Mammary epithelial cell (primary cell): ENCODE measurements around the gene PNLIPRP3.

Experiments
- EZH2 ChIP-seq: IDR thresholded peaks from 2 replicates; pipeline ENCODE4 v1.6.1; 2012; ENCODE audit warnings: low read length, inconsistent platforms, borderline replicate concordance
- TF ChIP-seq, protein P1 (sequence below), 2 donors: IDR thresholded peaks in 1 of 2; conservative IDR thresholded peaks in 1 of 2; 2 replicates each; pipeline ENCODE4 v1.5.1; 2011 to 2012; ENCODE audit warnings: inconsistent platforms in 2 of 2, low read length in 2 of 2, mild to moderate bottlenecking in 2 of 2, control low read depth in 1 of 2, low read depth in 1 of 2; ENCODE audit not compliant: insufficient read depth in 1 of 2; ENCODE audit errors: extremely low read depth in 1 of 2

DNA sequence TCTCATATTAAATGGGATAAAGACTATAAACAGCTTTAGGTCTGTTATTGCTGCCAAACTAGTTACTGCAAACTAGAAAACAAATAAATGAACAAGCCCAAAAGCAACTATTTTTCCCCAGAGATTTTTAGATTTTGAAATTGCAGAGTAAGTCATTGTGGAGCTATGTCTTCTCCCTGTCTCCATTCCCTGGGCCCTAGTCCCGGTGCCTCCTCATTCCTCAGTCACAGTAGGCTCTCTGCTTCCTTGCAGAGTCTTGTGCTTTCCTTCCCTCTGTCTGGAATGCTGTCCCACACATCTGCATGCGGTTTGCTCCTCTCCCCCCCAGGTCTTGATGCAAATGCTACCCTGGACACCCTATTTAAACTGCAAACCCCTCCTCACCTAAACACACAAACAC is 4.0 kb downstream of the PNLIPRP3 start:
- TF ChIP-seq, protein P1, sequence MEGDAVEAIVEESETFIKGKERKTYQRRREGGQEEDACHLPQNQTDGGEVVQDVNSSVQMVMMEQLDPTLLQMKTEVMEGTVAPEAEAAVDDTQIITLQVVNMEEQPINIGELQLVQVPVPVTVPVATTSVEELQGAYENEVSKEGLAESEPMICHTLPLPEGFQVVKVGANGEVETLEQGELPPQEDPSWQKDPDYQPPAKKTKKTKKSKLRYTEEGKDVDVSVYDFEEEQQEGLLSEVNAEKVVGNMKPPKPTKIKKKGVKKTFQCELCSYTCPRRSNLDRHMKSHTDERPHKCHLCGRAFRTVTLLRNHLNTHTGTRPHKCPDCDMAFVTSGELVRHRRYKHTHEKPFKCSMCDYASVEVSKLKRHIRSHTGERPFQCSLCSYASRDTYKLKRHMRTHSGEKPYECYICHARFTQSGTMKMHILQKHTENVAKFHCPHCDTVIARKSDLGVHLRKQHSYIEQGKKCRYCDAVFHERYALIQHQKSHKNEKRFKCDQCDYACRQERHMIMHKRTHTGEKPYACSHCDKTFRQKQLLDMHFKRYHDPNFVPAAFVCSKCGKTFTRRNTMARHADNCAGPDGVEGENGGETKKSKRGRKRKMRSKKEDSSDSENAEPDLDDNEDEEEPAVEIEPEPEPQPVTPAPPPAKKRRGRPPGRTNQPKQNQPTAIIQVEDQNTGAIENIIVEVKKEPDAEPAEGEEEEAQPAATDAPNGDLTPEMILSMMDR (conservative IDR thresholded peaks at IDR 0.05 in 1 of 2, IDR thresholded peaks at IDR 0.05 in 1 of 2; ENCODE audit: extremely low read depth in 1 of 2, insufficient read depth in 1 of 2, low read depth in 1 of 2, low read length in 2 of 2) = no peak
- TF ChIP-seq EZH2 = no peak
